GM23338 (cell line): Measurements from ENCODE around the gene APBA2.

Experiments used
- CREB1 ChIP-seq: fragments of 250-450 bp; sonication (Bioruptor Pico); IDR thresholded peaks from 2 replicates; pipeline ENCODE4 v1.5.0; 2020; ENCODE audit warnings: low read depth, mild to moderate bottlenecking, moderate library complexity
- EZH2 ChIP-seq: fragments of 200-600 bp; sonication (generic); IDR thresholded peaks from one replicate; pipeline ENCODE4 v1.8.0; 2017; ENCODE audit warnings: antibody characterized with exemption, mild to moderate bottlenecking, low read depth; ENCODE audit not compliant: unreplicated experiment
- EZH2phosphoT487 ChIP-seq: fragments of 200-600 bp; sonication (generic); IDR thresholded peaks from one replicate; pipeline ENCODE4 v1.8.1; 2018; ENCODE audit warnings: antibody characterized with exemption; ENCODE audit not compliant: unreplicated experiment
- NANOG ChIP-seq: IDR thresholded peaks from 2 replicates; pipeline ENCODE4 v1.6.1; 2016; ENCODE audit warnings: antibody characterized with exemption, borderline replicate concordance
- TF ChIP-seq, protein P1 (sequence below), 2 experiments: fragments of 200-600 bp in 1 of 2; sonication (generic) in 1 of 2; conservative IDR thresholded peaks; 2 replicates each; pipeline versions ENCODE4 v1.5.1 to v1.6.1; 2016 to 2017; ENCODE audit warnings: antibody characterized with exemption in 2 of 2, low read depth in 2 of 2, mild to moderate bottlenecking in 2 of 2, moderate library complexity in 1 of 2
- TF ChIP-seq, protein P2 (sequence below): IDR thresholded peaks from one replicate; pipeline ENCODE4 v1.6.1; 2018; ENCODE audit warnings: antibody characterized with exemption; ENCODE audit not compliant: unreplicated experiment
- TF ChIP-seq, protein P3 (sequence below): IDR thresholded peaks from 2 replicates; pipeline ENCODE4 v1.6.1; 2016; ENCODE audit warnings: antibody characterized with exemption

GRCh38 chr15:29156521-29156920 lies 270.7 kb downstream of the APBA2 start:
- TF ChIP-seq EZH2, result no peak
- TF ChIP-seq, protein P1, sequence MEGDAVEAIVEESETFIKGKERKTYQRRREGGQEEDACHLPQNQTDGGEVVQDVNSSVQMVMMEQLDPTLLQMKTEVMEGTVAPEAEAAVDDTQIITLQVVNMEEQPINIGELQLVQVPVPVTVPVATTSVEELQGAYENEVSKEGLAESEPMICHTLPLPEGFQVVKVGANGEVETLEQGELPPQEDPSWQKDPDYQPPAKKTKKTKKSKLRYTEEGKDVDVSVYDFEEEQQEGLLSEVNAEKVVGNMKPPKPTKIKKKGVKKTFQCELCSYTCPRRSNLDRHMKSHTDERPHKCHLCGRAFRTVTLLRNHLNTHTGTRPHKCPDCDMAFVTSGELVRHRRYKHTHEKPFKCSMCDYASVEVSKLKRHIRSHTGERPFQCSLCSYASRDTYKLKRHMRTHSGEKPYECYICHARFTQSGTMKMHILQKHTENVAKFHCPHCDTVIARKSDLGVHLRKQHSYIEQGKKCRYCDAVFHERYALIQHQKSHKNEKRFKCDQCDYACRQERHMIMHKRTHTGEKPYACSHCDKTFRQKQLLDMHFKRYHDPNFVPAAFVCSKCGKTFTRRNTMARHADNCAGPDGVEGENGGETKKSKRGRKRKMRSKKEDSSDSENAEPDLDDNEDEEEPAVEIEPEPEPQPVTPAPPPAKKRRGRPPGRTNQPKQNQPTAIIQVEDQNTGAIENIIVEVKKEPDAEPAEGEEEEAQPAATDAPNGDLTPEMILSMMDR (conservative IDR thresholded peaks at IDR 0.05; ENCODE audit: low read depth in 2 of 2), result no peak
- TF ChIP-seq CREB1, result no peak
- TF ChIP-seq, protein P2, sequence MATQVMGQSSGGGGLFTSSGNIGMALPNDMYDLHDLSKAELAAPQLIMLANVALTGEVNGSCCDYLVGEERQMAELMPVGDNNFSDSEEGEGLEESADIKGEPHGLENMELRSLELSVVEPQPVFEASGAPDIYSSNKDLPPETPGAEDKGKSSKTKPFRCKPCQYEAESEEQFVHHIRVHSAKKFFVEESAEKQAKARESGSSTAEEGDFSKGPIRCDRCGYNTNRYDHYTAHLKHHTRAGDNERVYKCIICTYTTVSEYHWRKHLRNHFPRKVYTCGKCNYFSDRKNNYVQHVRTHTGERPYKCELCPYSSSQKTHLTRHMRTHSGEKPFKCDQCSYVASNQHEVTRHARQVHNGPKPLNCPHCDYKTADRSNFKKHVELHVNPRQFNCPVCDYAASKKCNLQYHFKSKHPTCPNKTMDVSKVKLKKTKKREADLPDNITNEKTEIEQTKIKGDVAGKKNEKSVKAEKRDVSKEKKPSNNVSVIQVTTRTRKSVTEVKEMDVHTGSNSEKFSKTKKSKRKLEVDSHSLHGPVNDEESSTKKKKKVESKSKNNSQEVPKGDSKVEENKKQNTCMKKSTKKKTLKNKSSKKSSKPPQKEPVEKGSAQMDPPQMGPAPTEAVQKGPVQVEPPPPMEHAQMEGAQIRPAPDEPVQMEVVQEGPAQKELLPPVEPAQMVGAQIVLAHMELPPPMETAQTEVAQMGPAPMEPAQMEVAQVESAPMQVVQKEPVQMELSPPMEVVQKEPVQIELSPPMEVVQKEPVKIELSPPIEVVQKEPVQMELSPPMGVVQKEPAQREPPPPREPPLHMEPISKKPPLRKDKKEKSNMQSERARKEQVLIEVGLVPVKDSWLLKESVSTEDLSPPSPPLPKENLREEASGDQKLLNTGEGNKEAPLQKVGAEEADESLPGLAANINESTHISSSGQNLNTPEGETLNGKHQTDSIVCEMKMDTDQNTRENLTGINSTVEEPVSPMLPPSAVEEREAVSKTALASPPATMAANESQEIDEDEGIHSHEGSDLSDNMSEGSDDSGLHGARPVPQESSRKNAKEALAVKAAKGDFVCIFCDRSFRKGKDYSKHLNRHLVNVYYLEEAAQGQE, result no peak
- no peak for TF ChIP-seq NANOG
- TF ChIP-seq EZH2phosphoT487, result no peak
- TF ChIP-seq, protein P3, sequence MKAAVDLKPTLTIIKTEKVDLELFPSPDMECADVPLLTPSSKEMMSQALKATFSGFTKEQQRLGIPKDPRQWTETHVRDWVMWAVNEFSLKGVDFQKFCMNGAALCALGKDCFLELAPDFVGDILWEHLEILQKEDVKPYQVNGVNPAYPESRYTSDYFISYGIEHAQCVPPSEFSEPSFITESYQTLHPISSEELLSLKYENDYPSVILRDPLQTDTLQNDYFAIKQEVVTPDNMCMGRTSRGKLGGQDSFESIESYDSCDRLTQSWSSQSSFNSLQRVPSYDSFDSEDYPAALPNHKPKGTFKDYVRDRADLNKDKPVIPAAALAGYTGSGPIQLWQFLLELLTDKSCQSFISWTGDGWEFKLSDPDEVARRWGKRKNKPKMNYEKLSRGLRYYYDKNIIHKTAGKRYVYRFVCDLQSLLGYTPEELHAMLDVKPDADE, result no peak
